ENCODE data around the gene TNS1. TPM values are rescaled to one million over a fixed set of nuclear protein-coding genes. Genes with fewer than 3 reads are reported as not detected.
"Not testable (repeated sequence)": the region's sequence is repeated elsewhere in the genome, so short reads cannot be mapped to it uniquely, and the experiment has no call there.

Gene TNS1
- total and polyA plus RNA-seq, 4 donors, result 46.9 to 64.5 (median 58.1) TPM

GRCh38 chr2:218039171-218039570 lies 36.4 kb upstream of the TNS1 start:
- Histone ChIP-seq H3K27ac (ENCODE audit: low read depth, low read length) (no peak overlapping the region), H3K27me3 (ENCODE audit: control insufficient read depth, insufficient read depth, low read length) (no peaks in the 10 kb centered on the region), H3K36me3 (ENCODE audit: control insufficient read depth, insufficient read depth, low read length) (no peaks in the 10 kb centered on the region), H3K4me3 (ENCODE audit: low read depth, low read length) (no peak overlapping the region), H3K4me1 (ENCODE audit: control insufficient read depth, insufficient read depth, low read length) (peaks cover 11% of the 10 kb centered on the region), H3K9me3 (ENCODE audit: control insufficient read depth, insufficient read depth, low read length) (no peaks in the 10 kb centered on the region)
- DNase-seq (ENCODE audit: low read depth in 4 of 6, low spot score in 6 of 6), result no peak
- 100% methylated on average over 1 of the region's 2 CpGs for WGBS (ENCODE audit: insufficient coverage)

DNA sequence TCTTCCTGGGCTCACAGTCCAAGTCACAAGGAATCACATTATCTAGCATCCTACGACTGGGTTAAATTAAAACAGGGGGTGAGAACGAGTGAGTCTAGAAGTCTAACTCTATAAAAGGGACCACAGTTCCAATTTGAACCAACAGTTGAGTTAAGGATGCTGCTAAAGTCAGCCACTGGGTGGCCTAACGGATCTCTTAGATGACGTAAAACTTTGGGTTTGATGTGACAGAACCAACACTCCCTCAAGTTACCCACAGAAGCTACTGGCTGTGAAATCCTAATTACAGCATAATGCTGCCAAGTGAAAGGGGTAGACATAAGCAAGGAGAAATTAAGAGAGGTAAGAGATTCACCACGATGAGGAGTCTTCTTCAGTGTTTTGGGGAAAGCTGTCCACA lies 33.6 kb upstream of the TNS1 start:
- H3K9me3 ChIP-seq (ENCODE audit: control insufficient read depth, insufficient read depth, low read length), result no peaks in the 10 kb centered on the region
- DNase-seq (ENCODE audit: low read depth in 4 of 6, low spot score in 6 of 6), result no peak
- H3K36me3 ChIP-seq (ENCODE audit: control insufficient read depth, insufficient read depth, low read length), result no peaks in the 10 kb centered on the region
- H3K27me3 ChIP-seq (ENCODE audit: control insufficient read depth, insufficient read depth, low read length), result no peaks in the 10 kb centered on the region
- H3K27ac ChIP-seq (ENCODE audit: low read depth, low read length), result no peak overlapping the region
- no peak overlapping the region for H3K4me3 ChIP-seq (ENCODE audit: low read depth, low read length)
- peaks cover 37% of the 10 kb centered on the region for H3K4me1 ChIP-seq (ENCODE audit: control insufficient read depth, insufficient read depth, low read length)
- WGBS (ENCODE audit: insufficient coverage), result 57% methylated on average over 1 of the region's 5 CpGs

- no peak overlapping the region for H3K4me3 ChIP-seq (ENCODE audit: low read depth, low read length)
Measured at GRCh38 chr2:218035463-218036100, 32.8 kb upstream of the TNS1 start.

DNA sequence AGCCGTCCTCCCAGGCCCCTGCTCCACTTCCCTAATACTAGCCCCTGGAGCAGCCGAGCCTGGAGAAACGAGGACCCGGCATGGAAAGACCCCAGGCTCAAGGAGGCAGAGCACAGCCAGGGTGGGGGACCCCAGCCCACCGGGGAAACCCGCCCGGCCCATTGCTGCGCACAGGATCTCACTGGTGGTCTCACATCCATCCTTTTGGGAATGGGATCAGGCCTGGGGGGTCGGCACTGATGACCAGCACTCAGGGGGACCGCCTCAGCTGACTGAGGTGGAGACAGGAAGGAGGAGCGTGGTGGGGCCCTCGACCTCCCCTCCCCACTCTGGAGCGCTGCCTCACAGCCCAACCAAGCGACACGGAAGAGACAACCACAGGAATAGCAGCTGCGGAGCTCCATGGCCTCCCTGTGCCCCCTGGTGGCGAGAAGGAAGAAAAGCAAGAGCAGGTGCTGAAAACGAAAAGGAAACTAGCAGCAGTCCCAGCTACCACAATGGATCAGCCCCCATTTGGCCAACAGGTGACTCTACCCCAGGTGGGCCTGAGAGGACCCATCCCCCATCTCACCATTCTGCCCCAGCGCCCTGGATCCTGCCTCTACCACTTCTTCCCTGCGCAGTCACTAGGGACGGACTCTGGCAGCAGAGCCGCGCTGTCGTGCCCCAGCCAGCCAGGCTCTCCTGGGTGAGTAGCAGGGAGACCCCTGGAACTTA lies 31.9 kb upstream of the TNS1 start:
- not testable (repeated sequence) for H3K9me3 ChIP-seq (ENCODE audit: control insufficient read depth, insufficient read depth, low read length); H3K27me3 ChIP-seq (ENCODE audit: control insufficient read depth, insufficient read depth, low read length); H3K27ac ChIP-seq (ENCODE audit: low read depth, low read length); H3K36me3 ChIP-seq (ENCODE audit: control insufficient read depth, insufficient read depth, low read length)
- DNase-seq (ENCODE audit: low read depth in 4 of 6, low spot score in 6 of 6), result peak in 3 of 6 donors; percentile 42 to 95 (median 89)
- peak overlapping the region; percentile 16 for H3K4me3 ChIP-seq (ENCODE audit: low read depth, low read length)
- H3K4me1 ChIP-seq (ENCODE audit: control insufficient read depth, insufficient read depth, low read length), result peaks cover 46% of the 10 kb centered on the region
- WGBS (ENCODE audit: insufficient coverage), result 6% methylated on average over 9 of the region's 24 CpGs

More at GRCh38 chr2:218035463-218036100, 32.8 kb upstream of the TNS1 start:
- DNase-seq (ENCODE audit: low read depth in 4 of 6, low spot score in 6 of 6), result no peak
- Histone ChIP-seq H3K4me1 (ENCODE audit: control insufficient read depth, insufficient read depth, low read length) (peaks cover 37% of the 10 kb centered on the region), H3K36me3 (ENCODE audit: control insufficient read depth, insufficient read depth, low read length) (peaks cover 3% of the 10 kb centered on the region), H3K9me3 (ENCODE audit: control insufficient read depth, insufficient read depth, low read length) (no peaks in the 10 kb centered on the region), H3K27ac (ENCODE audit: low read depth, low read length) (no peak overlapping the region), H3K27me3 (ENCODE audit: control insufficient read depth, insufficient read depth, low read length) (no peaks in the 10 kb centered on the region)
- WGBS (ENCODE audit: insufficient coverage), result 77% methylated on average over 7 of the region's 12 CpGs

- Histone ChIP-seq H3K36me3 (ENCODE audit: control insufficient read depth, insufficient read depth, low read length) (peaks cover 3% of the 10 kb centered on the region), H3K27me3 (ENCODE audit: control insufficient read depth, insufficient read depth, low read length) (no peaks in the 10 kb centered on the region), H3K4me3 (ENCODE audit: low read depth, low read length) (no peak overlapping the region), H3K27ac (ENCODE audit: low read depth, low read length) (no peak overlapping the region), H3K9me3 (ENCODE audit: control insufficient read depth, insufficient read depth, low read length) (no peaks in the 10 kb centered on the region), H3K4me1 (ENCODE audit: control insufficient read depth, insufficient read depth, low read length) (peaks cover 52% of the 10 kb centered on the region)
- WGBS (ENCODE audit: insufficient coverage), result 18% methylated on average over 44 of the region's 45 CpGs
- peak in 1 of 6 donors; percentile 29 for DNase-seq (ENCODE audit: low read depth in 4 of 6, low spot score in 6 of 6)
Measured at GRCh38 chr2:218033590-218034496, 31.0 kb upstream of the TNS1 start.

DNA sequence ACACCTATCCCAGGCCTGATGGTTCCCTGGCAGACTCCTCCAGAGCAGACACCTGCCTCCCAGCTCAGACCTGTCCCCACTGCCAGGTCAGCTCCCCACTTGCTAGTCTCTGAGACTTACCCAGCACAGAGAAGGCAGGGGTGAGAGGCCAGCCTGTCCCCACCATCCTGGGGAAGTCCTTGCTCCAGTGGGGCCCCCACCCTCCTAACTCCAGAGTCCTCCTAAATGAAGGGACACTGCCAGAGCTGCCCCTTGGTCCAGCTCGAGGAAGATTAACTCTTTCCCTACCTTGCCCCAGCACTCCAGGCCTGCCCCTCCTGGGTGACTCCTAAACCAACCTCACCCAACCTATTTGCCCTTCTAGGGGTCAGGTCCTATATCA lies 30.4 kb upstream of the TNS1 start:
- Histone ChIP-seq H3K27me3 (ENCODE audit: control insufficient read depth, insufficient read depth, low read length) (no peaks in the 10 kb centered on the region), H3K9me3 (ENCODE audit: control insufficient read depth, insufficient read depth, low read length) (no peaks in the 10 kb centered on the region), H3K27ac (ENCODE audit: low read depth, low read length) (no peak overlapping the region), H3K4me1 (ENCODE audit: control insufficient read depth, insufficient read depth, low read length) (peaks cover 59% of the 10 kb centered on the region), H3K4me3 (ENCODE audit: low read depth, low read length) (no peak overlapping the region), H3K36me3 (ENCODE audit: control insufficient read depth, insufficient read depth, low read length) (peaks cover 3% of the 10 kb centered on the region)
- 36% methylated on average over 1 of the region's 1 CpG for WGBS (ENCODE audit: insufficient coverage)
- no peak for DNase-seq (ENCODE audit: low read depth in 4 of 6, low spot score in 6 of 6)

- no peak overlapping the region for H3K27ac ChIP-seq (ENCODE audit: low read depth, low read length)
- peak in 1 of 6 donors; percentile 50 for DNase-seq (ENCODE audit: low read depth in 4 of 6, low spot score in 6 of 6)
- WGBS (ENCODE audit: insufficient coverage), result 47% methylated on average over 9 of the region's 12 CpGs
Measured at GRCh38 chr2:218032336-218033171, 29.8 kb upstream of the TNS1 start.

GRCh38 chr2:218031771-218032257 lies 29.0 kb upstream of the TNS1 start:
- H3K36me3 ChIP-seq (ENCODE audit: control insufficient read depth, insufficient read depth, low read length), result peaks cover 3% of the 10 kb centered on the region
- no peaks in the 10 kb centered on the region for H3K9me3 ChIP-seq (ENCODE audit: control insufficient read depth, insufficient read depth, low read length)
- no peak overlapping the region for H3K4me3 ChIP-seq (ENCODE audit: low read depth, low read length)
- whole genome bisulfite sequencing (ENCODE audit: insufficient coverage), result 64% methylated on average over 7 of the region's 7 CpGs
- H3K4me1 ChIP-seq (ENCODE audit: control insufficient read depth, insufficient read depth, low read length), result peaks cover 67% of the 10 kb centered on the region
- no peak for DNase-seq (ENCODE audit: low read depth in 4 of 6, low spot score in 6 of 6)
- no peaks in the 10 kb centered on the region for H3K27me3 ChIP-seq (ENCODE audit: control insufficient read depth, insufficient read depth, low read length)
- no peak overlapping the region for H3K27ac ChIP-seq (ENCODE audit: low read depth, low read length)

More at GRCh38 chr2:218032336-218033171, 29.8 kb upstream of the TNS1 start:
- Histone ChIP-seq H3K27me3 (ENCODE audit: control insufficient read depth, insufficient read depth, low read length) (no peaks in the 10 kb centered on the region), H3K4me1 (ENCODE audit: control insufficient read depth, insufficient read depth, low read length) (peaks cover 64% of the 10 kb centered on the region), H3K9me3 (ENCODE audit: control insufficient read depth, insufficient read depth, low read length) (no peaks in the 10 kb centered on the region), H3K36me3 (ENCODE audit: control insufficient read depth, insufficient read depth, low read length) (peaks cover 3% of the 10 kb centered on the region), H3K4me3 (ENCODE audit: low read depth, low read length) (no peak overlapping the region)

DNA sequence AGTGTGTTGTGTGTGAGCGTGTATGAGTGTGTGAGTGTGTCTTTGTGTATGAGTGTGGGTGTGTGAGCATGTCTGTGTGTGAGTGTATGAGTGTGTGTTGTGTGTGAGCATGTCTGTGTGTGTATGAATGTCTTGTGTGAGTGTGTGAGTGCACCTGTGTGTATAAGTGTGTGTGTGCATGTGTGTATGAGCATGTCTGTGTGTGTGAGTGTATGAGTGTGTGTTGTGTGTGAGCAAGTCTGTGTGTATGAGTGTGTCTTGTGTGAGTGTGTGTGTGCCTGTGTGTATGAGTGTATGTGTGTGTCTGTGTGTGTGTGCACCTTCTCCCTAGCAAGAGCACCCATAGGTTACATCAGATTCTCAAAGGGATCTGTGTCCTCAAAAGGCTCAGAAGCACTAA lies 28.5 kb upstream of the TNS1 start:
- peaks cover 72% of the 10 kb centered on the region for H3K4me1 ChIP-seq (ENCODE audit: control insufficient read depth, insufficient read depth, low read length)
- no peaks in the 10 kb centered on the region for H3K9me3 ChIP-seq (ENCODE audit: control insufficient read depth, insufficient read depth, low read length)
- no peaks in the 10 kb centered on the region for H3K27me3 ChIP-seq (ENCODE audit: control insufficient read depth, insufficient read depth, low read length)
- H3K4me3 ChIP-seq (ENCODE audit: low read depth, low read length), result no peak overlapping the region
- H3K27ac ChIP-seq (ENCODE audit: low read depth, low read length), result no peak overlapping the region
- H3K36me3 ChIP-seq (ENCODE audit: control insufficient read depth, insufficient read depth, low read length), result peaks cover 3% of the 10 kb centered on the region
- DNase-seq (ENCODE audit: low read depth in 4 of 6, low spot score in 6 of 6), result no peak
- WGBS (ENCODE audit: insufficient coverage), result 100% methylated on average over 1 of the region's 1 CpG

Data from spinal cord (tissue), 10 donors.